Nephron (organoid): ENCODE data around the gene KEL.

ENCODE experiments used
- H3K27ac Mint-ChIP-seq, 3 experiments: 2 replicates each; pipeline ENCODE4 v1.8.0; 2020; ENCODE audit warnings: mixed read lengths in 3 of 3, mild to moderate bottlenecking in 2 of 3, moderate library complexity in 1 of 3
- H3K27me3 Mint-ChIP-seq: 2 replicates; pipeline ENCODE4 v1.8.0; 2021; ENCODE audit warnings: low read depth, mild to moderate bottlenecking, moderate library complexity, mixed read lengths
- H3K36me3 Mint-ChIP-seq: 2 replicates; pipeline ENCODE4 v1.8.0; 2020; ENCODE audit warnings: low read depth, mixed read lengths
- H3K4me1 Mint-ChIP-seq: 2 replicates; pipeline ENCODE4 v1.8.0; 2020; ENCODE audit warnings: mixed read lengths
- H3K4me3 Mint-ChIP-seq, 3 experiments: 2 replicates each; pipeline ENCODE4 v1.8.0; 2020; ENCODE audit warnings: mild to moderate bottlenecking in 3 of 3, mixed read lengths in 3 of 3, moderate library complexity in 2 of 3
- H3K9me3 Mint-ChIP-seq: 2 replicates; pipeline ENCODE4 v1.8.0; 2020; ENCODE audit warnings: mixed read lengths
- TF ChIP-seq, protein P1 (sequence below), 3 experiments: fragments of 200-600 bp; sonication (generic); IDR thresholded peaks; one replicate each; pipeline ENCODE4 v1.5.0; 2021; ENCODE audit warnings: antibody characterized with exemption in 3 of 3; ENCODE audit not compliant: unreplicated experiment in 3 of 3

Gene KEL

DNA sequence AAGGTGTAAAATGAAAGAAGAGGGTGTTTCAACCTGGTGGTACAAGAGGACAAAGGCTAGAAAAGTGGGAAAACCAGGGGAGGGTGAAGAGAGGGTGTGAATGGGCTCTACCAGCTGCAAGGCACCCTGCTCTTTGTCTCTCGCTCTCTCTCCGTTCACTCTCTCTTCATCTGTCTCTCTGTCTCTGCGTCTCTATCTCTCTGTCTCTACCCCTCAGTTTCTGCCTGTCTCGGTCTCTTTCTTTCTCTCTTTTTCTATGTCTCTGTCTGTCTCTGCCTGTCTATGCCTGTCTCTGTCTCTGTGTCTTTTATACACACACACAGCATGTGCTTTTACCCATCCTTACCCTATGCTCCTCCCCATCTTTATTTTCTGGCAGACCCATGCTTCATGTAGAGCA is 23.6 kb downstream of the KEL start:
- H3K4me1 Mint-ChIP-seq, result no peaks in the 10 kb centered on the region
- H3K4me3 Mint-ChIP-seq, result no peak overlapping the region
- no peak overlapping the region for H3K27ac Mint-ChIP-seq
- H3K36me3 Mint-ChIP-seq, result no peaks in the 10 kb centered on the region
- TF ChIP-seq, protein P1, sequence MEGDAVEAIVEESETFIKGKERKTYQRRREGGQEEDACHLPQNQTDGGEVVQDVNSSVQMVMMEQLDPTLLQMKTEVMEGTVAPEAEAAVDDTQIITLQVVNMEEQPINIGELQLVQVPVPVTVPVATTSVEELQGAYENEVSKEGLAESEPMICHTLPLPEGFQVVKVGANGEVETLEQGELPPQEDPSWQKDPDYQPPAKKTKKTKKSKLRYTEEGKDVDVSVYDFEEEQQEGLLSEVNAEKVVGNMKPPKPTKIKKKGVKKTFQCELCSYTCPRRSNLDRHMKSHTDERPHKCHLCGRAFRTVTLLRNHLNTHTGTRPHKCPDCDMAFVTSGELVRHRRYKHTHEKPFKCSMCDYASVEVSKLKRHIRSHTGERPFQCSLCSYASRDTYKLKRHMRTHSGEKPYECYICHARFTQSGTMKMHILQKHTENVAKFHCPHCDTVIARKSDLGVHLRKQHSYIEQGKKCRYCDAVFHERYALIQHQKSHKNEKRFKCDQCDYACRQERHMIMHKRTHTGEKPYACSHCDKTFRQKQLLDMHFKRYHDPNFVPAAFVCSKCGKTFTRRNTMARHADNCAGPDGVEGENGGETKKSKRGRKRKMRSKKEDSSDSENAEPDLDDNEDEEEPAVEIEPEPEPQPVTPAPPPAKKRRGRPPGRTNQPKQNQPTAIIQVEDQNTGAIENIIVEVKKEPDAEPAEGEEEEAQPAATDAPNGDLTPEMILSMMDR (IDR thresholded peaks at IDR 0.05; ENCODE audit: unreplicated experiment in 3 of 3), result no peak
- no peaks in the 10 kb centered on the region for H3K9me3 Mint-ChIP-seq
- peaks cover 11% of the 10 kb centered on the region for H3K27me3 Mint-ChIP-seq

GRCh38 chr7:142935941-142936565 is 26.1 kb downstream of the KEL start:
- Mint-ChIP-seq H3K9me3 (no peaks in the 10 kb centered on the region), H3K27ac (no peak overlapping the region), H3K27me3 (peaks cover 9% of the 10 kb centered on the region), H3K4me3 (no peak overlapping the region), H3K36me3 (no peaks in the 10 kb centered on the region), H3K4me1 (no peaks in the 10 kb centered on the region)
- TF ChIP-seq, protein P1 (IDR thresholded peaks at IDR 0.05; ENCODE audit: unreplicated experiment in 3 of 3), result no peak

DNA sequence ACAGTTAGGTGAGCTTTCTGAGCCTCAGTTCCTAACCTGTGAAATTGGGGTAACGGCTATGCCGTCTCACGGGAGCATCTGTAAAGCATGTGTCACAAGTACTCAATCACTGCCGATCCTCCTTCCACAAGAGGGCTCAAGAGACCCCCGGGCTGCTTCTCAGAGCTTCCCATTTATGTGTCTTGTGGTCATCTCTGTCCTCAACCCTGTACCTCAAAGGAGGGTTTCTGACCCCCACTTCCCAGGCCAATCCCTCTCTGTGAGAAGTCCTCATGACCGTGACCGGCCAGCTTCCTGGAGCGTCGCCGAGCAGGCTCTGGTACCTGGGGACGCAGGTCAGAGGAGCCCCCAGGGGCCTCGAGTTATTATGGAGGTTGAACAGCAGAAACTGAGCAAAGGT is 28.1 kb downstream of the KEL start:
- TF ChIP-seq, protein P1 (IDR thresholded peaks at IDR 0.05; ENCODE audit: unreplicated experiment in 3 of 3), result no peak
- no peaks in the 10 kb centered on the region for H3K4me1 Mint-ChIP-seq

DNA sequence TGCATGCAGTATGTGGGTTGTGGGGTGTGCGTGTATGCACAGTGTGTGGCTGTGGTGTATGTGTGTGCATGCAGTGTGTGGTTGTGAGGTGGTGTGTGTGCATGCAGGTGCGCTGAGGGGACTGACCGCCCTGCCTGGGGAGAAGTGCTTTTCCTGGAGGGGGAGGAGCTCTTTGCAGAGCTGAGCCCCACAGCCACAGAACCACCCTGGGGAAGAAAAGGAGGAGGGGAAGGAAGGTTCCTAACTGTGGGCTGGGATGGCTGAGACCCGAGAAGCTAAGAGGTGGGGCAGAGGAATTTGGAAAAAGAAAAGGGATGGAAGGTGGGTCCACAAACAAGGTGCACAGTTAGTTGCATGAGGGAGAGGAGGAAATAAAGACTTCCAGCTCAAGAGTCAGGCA is 28.5 kb downstream of the KEL start, which contains the start of gene TRPV5:
TRPV5 (minus strand) TSS at position 123 of the 400 bp plus-strand sequence. CDS start 287 bp downstream, outside the sequence.
- no peaks in the 10 kb centered on the region for H3K9me3 Mint-ChIP-seq
- H3K36me3 Mint-ChIP-seq, result no peaks in the 10 kb centered on the region
- no peak within 1 kb of the TSS for H3K4me3 Mint-ChIP-seq
- TF ChIP-seq, protein P1 (IDR thresholded peaks at IDR 0.05; ENCODE audit: unreplicated experiment in 3 of 3), result no peak
- H3K4me1 Mint-ChIP-seq, result no peaks in the 10 kb centered on the region
- peaks cover 12% of the 10 kb centered on the region for H3K27me3 Mint-ChIP-seq
- no peak within 1 kb of the TSS for H3K27ac Mint-ChIP-seq

More for the DNA sequence above, 28.1 kb downstream of the KEL start:
- Mint-ChIP-seq H3K36me3 (no peaks in the 10 kb centered on the region), H3K4me3 (no peak overlapping the region), H3K9me3 (no peaks in the 10 kb centered on the region), H3K27ac (no peak overlapping the region), H3K27me3 (peaks cover 12% of the 10 kb centered on the region)

DNA sequence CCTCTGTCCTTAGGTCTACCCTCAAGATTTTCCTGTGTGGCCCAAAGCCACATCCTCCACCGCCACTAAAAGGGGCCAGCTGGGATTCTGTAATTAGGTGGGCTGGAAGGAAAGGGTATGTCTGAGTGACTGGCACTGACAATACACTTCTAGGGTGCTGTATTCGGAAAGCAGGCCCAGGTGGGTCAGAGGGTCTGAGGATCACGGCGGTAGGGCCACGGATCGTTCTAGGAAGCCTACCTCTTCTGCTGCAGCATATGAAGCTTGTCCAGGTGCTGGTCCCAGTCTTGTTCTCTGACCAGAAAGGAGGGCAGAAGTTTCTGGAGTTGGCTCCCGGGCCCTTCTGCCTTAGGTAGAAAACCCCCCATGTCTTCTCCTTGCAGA is 29.1 kb downstream of the KEL start:
- Mint-ChIP-seq H3K4me1 (no peaks in the 10 kb centered on the region), H3K36me3 (no peaks in the 10 kb centered on the region), H3K9me3 (no peaks in the 10 kb centered on the region), H3K27me3 (peaks cover 16% of the 10 kb centered on the region), H3K4me3 (no peak overlapping the region), H3K27ac (no peak overlapping the region)
- TF ChIP-seq, protein P1 (IDR thresholded peaks at IDR 0.05; ENCODE audit: unreplicated experiment in 3 of 3), result no peak
